GM18868 (cell line): Measurements from ENCODE around the gene ANAPC16.
"Not testable (repeated sequence)": the region's sequence is repeated elsewhere in the genome, so short reads cannot be mapped to it uniquely, and the experiment has no call there.

Experiments
- ATAC-seq: cut with Tn5 transposase; IDR thresholded peaks from one replicate; pipeline ENCODE4 v1.9.1; 2021; ENCODE audit warnings: mild to moderate bottlenecking, moderate library complexity; ENCODE audit not compliant: unreplicated experiment

ANAPC16 gene

GRCh38 chr10:72211381-72211780, 4.4 kb upstream of the ANAPC16 start:
- ATAC-seq: not testable (repeated sequence)

GRCh38 chr10:72211832-72212231, 4.0 kb upstream of the ANAPC16 start:
- not testable (repeated sequence) for ATAC-seq

GRCh38 chr10:72218325-72218724, 2.5 kb downstream of the ANAPC16 start:
- ATAC-seq: no peak

- ATAC-seq: no peak
These were observed 2.9 kb downstream of the ANAPC16 start for GRCh38 chr10:72218726-72219125.

GRCh38 chr10:72219235-72219814, 3.5 kb downstream of the ANAPC16 start:
- ATAC-seq: no peak

GRCh38 chr10:72220637-72221036, 4.8 kb downstream of the ANAPC16 start:
- ATAC-seq: no peak

- ATAC-seq: no peak
These were observed 5.5 kb downstream of the ANAPC16 start for GRCh38 chr10:72221278-72221677.

- no peak for ATAC-seq
These were observed 7.9 kb downstream of the ANAPC16 start for GRCh38 chr10:72223743-72224101.

- ATAC-seq: not testable (repeated sequence)
These were observed 8.4 kb downstream of the ANAPC16 start for GRCh38 chr10:72224191-72224590.

- no peak for ATAC-seq
These were observed 10.7 kb downstream of the ANAPC16 start for GRCh38 chr10:72226418-72227027.

GRCh38 chr10:72227826-72228225, 12.0 kb downstream of the ANAPC16 start:
- ATAC-seq: no peak

GRCh38 chr10:72228318-72228751, 12.5 kb downstream of the ANAPC16 start:
- ATAC-seq: no peak

GRCh38 chr10:72229261-72230251, 13.7 kb downstream of the ANAPC16 start:
- no peak for ATAC-seq

- ATAC-seq: no peak
These were observed 17.8 kb downstream of the ANAPC16 start for GRCh38 chr10:72233621-72234020.

GRCh38 chr10:72234560-72235095, 18.8 kb downstream of the ANAPC16 start:
- ATAC-seq: no peak

GRCh38 chr10:72235544-72236279, 19.9 kb downstream of the ANAPC16 start:
- ATAC-seq: no peak

- no peak for ATAC-seq
These were observed 22.8 kb downstream of the ANAPC16 start for GRCh38 chr10:72238392-72239175.

GRCh38 chr10:72239409-72239808, 23.6 kb downstream of the ANAPC16 start:
- no peak for ATAC-seq

- ATAC-seq: no peak
These were observed 24.6 kb downstream of the ANAPC16 start for GRCh38 chr10:72240371-72240770.

GRCh38 chr10:72241691-72242252, 26.0 kb downstream of the ANAPC16 start:
- ATAC-seq: no peak
